ENCODE measurements around the gene MAPRE2.

The MAPRE2 gene

DNA sequence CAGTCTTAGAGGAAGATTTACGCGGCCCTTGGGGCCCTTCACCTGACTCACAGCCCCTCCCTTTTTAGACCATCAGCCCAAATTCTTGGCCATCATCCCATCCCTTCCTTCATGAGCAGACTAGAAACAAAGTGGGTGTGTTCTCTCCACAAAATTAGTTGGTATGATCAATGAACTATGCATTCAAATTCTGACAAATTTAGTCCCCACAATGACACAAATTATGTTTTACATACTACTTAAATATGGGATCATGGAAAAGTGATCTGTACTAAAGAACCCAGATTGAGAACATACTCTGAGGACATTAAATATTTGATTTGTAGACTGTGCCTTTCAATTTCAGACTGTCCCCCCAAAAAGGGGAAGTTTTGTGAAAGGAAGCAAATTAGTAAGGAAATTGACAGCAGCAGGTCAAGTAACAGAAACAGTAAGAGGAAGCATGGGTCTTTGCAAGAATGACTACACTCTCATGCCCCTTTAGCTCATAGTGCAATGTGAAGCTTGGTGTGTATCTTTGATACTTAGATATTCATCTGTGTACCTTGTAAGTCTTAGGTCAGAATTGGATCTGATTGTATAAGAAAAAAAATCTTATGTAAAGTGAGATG lies 2.2 kb upstream of the MAPRE2 start:
- DNase-seq = no peak

DNA sequence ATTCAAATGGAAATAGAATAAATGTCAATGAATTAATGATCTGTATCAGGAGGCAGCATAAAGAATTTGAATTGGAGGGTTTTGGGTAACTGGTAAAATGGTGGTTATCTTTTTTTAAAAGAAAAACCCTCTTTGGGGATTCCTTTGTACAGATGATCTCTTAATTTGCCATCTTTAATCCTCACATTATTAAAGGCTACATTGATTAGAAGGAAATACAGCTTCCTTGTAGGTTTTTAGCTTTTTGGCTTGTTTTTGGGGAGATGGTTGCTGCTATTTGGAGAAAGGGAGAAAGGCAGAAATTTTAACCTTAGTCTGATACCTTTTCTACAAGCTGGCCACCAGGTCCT lies 600 bp upstream of the MAPRE2 start:
- DNase-seq = no peak

DNA sequence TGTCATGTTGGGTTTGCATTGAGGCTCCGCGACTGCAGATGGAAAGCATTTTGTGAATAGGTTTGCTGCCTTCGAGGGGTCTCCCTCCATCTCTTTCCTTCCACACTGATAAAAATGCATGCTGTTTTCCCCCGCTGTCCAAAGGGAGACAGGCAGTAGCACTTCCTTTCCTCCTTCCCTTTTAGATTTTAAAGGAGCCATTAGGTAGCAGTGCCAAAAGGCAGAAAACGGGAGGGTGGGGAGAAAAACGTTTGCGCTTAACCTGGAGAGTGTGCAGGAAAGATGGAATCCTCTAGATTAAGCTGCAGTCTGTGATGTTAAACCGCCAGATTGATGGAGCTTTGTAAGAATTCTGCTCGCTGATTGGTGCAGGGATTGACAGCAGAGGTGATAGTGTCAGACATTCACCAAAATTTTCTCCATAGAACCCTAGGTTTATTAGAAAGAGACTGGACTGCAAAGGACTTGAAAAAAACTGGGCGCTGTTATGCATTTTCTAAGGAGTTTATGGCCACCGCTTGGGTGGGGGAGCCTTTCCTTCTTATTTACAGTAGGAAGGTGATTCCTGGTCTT lies 688 bp downstream of the MAPRE2 start:
- no peak for DNase-seq

DNA sequence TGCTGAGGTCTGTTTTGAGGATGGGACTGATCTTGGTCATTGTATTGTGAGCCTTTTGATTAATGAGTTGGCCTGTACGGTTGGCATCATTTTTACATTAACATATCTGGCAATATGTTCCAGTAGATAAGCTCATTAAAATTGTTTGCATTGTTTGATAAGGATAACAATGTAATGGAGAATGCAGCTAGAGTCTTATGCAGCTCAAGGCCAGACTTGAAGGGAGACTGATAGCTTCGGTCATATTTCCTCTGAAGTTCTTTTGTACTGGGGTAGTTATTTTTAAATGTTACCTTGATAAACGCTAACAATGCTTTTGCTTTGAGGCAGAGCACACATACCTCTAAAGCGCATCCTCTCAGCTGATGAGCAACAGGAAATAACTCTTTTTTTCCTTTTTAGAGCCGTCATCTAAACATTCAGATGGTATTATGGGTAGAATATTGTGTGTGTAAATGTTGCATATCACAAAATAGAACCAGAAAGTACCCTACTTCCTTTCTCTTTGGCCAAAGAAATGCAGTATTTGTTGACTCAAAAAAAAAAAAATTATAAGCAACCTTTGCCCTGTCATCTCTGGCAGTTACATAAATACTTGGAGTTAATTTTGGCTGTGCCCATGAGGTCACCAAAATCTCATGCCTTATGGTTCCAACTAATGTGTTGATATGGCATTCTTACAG lies 1.3 kb downstream of the MAPRE2 start:
- DNase-seq = no peak

DNA sequence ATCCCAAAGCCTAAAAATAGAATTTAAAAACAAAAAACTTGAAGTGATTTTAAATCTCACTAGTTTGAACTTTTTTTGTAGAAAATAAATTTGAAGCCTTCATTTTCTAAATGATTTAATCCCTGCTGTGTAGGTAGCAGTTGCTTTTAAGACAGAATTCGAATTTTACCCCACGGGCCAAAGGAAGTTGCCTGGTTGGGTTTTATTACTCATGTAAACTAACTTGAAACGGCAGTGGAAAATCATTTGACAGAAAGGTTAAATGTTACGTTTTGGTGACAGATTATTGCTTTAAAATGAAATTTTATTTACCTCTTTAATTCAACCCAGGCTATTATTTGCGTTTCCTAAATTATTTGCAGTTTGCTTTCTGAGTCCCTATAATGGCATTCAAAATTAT lies 2.0 kb downstream of the MAPRE2 start:
- DNase-seq = no peak

DNA sequence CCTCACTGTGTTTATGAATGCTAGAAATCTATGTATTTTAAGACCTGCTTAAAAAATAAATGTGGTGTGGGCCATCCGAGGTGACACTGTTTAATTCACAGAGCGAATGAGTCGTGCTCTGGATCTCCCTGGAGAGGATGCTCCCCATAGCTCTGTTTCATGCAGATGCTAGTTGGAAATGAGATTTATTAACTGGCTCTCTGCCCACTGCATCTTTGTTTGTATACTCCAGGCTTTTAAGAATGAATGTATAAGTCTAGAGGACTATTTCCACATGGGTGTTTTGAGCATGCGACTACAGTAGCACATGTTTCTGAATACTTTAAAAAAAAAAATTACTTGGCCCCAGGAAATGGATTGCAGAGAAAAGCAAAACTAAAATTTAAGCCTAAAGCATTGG lies 3.9 kb downstream of the MAPRE2 start:
- no peak for DNase-seq

DNA sequence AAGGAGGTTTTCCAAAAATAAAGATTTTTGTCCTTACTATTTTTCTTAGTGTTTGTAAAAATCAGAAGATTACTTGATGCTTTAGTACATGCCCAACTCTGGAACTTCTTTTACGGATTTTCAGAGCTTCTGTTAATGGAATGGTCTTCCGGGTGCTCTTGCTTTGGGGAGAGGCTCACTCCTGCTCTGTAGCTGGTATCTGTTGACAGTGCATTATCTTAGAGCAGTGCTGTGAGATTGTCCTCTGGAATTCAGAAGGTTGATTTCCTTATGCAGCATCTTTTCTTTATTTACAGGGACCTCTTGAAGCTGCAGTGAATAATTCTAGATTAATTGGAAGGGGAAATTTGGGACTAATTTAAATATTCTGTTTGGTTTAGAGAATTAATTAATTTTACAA lies 4.6 kb downstream of the MAPRE2 start:
- no peak for DNase-seq

DNA sequence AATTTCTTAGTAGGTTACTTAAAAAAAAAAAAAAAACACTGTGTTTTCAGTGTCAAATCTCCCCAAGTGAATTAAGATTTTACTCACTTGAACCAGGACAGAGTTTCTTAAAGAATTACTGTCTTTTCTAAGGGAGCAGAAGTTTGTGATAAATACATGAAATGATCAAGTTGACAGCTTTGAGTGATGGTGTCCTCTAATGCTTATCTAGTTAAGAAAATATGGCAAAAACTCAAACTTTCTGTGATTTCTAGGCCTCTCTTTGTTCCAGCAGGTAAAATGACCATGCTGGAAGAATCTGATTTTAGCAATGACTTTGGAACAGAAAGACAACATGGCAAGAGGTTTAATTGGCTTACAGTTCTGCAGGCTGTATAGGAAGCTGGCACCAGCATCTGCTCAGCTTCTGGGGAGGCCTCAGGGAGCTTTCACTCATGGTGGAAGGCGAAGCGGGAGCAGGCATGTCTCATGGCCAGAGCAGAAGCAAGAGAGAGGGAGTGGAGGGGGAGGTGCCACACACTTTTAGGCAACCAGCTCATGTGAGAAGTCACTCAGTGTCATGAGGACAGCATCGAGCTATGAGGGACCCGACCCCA lies 6.6 kb downstream of the MAPRE2 start:
- DNase-seq = no peak

DNA sequence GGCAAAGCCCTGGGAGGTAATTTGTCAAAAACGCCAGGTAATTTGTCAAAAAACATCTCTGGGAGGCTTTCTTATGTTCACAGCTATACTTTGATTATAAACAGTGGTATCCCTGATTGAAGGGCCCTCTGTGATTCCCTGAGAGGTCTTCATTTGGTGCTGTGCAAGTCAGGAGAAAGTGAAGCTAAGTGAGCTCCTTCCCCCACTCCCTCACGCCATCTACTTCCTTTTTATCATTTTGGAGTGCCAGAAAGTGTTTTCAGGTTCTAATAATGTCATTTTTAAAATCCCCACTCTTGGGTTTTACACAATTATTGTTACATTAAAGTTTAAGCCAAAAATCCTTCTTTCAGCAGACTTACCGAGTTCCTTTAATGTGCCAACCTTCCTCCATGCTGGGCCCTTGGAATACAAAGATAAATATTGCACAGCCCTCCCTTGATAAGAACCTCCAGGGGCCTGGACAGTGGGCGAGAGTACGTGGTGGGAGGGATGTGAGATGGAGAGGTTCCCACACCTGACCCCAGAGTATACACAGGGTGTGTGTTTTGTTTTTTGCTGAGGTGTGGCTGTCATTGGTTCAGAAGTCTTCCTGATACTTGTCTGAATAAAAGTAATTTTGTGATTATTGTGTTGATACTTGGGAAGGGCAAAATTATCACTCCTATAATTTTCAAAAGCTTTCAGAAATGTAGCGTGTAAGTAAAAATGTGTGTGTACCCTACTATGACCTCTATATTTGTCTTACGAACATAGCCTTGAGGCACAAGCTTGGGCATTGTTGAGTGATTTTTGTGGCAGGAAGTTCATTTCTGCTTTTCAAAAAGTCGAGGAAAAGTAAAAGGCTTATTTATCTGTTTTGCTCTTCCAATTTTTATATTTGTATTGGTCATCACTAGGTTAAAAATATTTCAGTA lies 8.2 kb downstream of the MAPRE2 start:
- DNase-seq = no peak

DNA sequence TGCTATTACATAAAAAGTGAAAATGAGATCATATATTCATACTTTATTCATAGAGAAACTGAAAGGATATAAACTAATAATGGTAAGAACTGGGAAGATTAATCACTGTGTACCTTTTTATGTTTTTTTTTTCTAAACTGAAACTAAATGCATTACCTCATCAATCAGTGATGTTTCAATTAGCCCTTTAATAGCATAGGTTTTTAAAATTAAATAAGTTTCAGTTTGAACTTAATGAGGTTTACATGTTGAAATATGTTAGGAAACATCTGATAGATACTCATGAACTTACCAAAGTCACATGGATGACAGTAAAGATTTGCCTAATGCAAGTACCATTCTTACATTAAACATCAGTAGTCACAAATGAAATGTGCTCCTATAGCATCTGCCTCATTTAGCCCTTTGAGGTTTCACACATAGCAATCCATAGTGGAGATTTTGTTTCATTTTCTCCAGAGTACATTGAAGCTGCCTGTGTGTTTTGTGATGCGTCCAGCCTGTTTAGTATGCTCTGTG lies 8.9 kb downstream of the MAPRE2 start:
- no peak for DNase-seq

DNA sequence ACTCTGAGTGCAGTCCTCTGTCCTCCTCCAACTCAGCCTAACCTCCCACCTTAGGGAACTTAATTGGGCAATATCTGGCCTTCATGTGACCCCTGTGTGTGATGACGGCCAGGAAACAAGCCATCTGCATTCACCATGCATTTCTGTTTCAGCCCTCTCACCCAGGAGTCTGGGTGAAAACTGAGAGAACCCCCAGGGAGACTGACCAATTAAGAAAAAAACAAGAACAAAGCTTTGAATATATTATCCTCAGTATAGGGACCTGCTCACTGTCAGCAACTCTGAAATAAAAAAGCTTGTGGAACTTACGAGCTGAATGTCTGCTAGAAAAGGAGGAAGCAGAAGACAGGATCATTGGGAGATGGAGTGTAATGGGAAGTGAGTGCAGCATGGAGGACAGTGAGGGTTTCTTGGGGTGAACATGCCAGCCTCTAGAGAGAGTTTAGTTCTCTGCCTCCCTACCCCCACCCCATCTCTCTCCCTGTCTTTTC lies 9.5 kb downstream of the MAPRE2 start:
- DNase-seq = no peak

DNA sequence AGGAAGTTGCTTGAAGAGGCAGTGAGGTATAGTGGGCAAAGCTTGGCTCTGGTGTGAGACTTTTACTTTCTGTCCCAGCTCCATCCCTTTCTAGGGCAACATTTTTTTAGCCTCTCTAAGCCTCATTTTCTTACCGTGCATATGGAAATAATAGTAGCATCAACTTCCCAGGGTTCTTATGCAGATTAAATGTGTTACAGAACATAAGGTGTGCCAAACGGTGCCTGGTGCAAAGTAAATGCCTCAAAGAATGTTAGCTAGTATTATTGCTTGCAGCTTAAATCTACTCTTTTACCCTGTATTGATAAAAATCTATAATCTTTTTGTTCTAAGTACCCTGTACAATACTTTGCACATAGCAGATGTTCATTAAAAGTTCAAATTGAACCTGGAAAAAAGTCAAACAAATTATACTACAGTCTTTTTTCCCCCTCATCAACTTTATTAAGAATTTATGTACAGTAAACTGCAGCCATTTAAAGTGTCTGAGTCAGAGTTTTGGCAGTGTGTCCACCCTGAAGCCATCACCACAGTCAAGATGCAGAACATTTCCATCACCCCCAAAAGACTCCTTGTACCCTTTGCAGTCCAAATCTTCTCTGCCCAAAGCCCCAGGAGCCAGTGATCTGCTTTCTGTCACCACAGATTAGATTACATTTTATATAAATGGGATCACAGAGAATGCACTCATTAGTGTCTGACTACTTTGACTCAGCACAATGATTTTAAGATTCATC lies 10.6 kb downstream of the MAPRE2 start:
- no peak for DNase-seq

DNA sequence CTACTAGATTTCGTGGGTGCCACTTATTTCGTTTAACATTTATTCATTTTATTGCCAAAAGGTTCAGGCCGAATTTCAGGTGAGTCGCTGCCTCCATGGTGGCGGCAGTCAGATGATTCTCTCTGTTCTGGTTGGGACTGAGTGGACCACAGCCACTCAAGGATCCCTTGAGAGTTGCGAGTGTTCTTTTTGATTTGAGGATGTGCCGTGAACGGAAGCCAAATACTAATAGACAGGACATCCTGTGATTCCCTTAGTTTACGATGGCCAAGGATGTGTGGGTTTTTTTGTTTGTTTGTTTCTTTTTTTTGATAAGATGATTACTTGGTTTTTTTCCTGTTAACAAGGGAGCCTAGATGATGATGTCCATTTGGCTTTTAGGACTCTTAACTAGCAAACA lies 13.2 kb downstream of the MAPRE2 start:
- DNase-seq = no peak

DNA sequence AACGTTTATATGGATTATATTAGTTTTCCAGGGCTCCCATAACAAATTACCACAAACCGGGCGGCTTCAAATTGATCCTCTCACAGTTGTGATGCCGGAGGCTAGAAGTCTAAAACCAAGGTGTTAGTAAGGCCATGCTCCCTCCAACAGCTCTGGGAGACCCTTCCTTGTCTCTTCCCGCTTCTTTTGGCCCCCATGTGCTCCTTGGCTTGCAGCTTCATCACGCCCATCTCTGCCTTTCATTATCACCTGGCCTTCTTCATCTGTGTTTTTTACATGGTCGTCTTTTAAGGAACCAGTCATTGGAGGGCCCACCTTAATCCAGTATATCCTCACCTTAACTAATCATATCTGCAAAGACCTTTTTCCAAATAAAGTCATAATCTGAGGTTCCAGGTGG lies 13.9 kb downstream of the MAPRE2 start:
- no peak for DNase-seq

DNA sequence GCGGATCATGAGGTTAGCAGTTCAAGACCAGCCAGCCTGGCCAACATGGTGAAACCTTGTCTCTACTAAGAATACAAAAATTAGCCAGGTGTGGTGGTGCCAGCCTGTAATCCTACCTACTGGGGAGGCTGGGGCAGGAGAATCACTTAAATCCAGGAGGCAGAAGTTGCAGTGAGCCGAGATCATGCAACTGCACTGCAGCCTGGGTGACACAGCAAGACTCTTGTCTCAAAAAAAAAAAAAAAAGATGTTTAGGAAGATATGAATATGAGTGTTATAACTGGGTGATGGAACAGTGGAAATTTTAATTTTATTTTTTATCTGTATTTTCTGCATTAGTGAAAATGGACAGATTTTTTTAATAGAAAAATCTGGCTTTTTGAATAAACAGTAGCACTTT lies 14.5 kb downstream of the MAPRE2 start:
- no peak for DNase-seq

DNA sequence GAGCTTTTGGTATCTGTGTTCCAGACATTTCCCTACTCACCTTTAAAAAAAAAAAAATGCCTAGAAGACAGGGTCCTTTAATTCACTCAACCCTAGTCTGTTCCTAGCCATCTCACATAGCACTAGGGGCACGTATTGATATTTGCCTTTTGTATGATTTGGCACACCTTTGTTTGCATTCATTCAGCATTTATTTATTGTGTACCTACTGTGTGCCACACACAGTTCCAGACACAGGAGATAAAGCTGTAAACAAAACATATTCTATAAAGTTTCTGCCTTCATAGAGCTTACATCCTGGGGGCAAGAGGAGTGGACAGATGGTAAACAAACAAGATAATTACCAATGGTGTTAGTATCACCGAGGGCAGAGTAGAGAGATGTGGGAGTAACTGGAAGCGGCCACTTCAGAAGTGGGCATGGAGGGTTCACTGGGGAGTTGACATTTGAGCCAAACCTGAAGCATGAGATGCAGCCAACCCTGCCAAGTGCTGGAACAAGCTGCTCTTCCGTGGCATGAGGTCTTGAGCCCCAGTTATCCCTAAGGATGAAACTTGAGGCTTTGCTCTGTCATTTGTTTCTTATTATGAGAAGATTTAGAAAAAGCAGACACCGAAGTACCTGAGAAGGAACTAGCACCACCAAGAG lies 18.2 kb downstream of the MAPRE2 start:
- no peak for DNase-seq

DNA sequence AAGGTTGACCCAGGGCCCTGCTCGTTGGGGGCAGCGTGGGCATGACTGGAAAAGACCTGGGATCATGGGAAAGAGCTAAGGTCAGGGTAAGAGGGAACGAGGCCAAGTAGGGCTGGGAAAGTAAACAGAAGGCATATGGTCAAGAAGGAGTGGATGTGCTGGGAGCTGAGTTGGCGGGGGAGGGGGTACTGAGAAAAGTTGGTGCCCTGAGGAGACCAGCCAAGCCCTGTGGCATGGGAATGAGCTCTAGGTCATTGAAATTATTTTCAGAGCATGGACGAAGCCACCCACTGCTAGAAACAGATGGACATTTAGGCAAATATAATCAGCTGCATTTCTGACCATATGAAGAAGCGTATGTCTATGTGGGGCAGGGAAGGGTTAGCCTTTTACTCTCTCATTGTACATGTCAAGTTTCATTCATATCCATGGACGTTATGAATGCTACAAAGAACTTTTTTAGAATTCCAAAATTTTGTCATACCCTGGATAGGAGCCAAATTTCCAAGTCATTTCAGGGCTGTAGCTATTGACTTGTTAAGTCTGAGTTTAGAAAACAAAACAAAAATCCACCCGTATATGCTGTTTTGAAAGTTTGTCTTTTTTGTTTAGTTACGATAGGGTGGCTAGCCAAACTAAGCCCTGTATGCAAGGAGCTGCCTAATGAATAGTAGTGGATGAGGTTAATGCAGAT lies 19.1 kb downstream of the MAPRE2 start:
- no peak for DNase-seq

DNA sequence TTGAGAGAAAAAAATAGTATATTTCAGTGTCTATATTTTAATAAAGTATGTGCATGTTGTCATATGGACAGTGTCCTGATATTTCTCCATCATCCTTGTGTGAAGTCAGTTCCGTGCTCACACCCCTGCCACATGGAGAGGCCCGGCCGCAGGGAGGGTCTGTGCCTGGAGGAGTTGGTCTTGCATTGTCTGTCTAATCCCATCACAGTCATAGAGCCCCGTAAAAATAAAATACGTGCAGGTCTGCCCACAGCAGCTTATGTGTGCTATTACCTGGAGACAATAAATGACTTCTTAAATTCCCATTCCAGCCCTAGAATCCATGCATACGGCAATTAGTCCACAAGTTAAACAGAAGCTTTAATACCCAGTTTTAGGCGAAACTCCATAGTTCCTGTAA lies 20.1 kb downstream of the MAPRE2 start:
- DNase-seq = no peak

DNA sequence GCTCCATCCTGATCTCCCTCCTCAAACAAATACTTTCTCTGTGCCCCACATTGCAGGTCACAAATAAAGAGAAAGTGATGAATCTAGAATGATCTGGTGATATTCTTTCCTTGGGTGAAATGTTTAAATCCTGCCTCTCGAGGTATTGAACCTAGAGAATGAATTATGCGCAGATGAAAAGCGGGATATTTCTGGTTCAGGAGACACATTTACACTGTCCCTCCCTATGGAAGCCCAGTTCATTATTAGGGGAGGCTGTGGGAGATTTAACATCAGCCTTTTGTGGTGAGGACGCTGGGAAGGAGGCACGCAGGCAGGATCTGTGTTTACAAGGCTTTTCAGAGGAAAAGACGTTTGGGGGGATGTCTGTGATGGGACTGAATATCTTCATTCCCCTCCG lies 20.6 kb downstream of the MAPRE2 start:
- no peak for DNase-seq

DNA sequence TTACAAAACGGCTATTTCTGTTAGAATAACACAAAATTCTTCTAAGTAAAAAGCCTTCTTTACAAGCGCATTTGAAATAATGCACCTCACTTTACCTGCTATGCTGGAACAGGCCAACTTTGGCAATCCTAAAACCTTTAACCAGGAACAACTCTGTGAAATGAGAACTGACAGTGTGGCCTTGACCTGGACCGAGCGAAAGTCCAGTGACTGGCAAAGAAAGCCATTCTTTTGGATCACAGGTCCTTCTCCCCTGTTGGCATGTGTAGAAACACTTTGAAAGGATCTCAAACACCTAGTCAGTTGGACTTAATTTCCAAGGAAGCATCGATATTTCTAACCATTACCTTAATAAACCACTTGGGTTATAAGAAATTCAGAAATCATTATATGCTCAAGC lies 21.2 kb downstream of the MAPRE2 start:
- no peak for DNase-seq
